ENCODE results near the gene BAHCC1.

Gene BAHCC1

GRCh38 chr17:81398176-81398831, 3.0 kb downstream of the BAHCC1 start:
- DNase-seq (ENCODE audit: low read depth), result peak; percentile 60
- TF ChIP-seq, protein P1, sequence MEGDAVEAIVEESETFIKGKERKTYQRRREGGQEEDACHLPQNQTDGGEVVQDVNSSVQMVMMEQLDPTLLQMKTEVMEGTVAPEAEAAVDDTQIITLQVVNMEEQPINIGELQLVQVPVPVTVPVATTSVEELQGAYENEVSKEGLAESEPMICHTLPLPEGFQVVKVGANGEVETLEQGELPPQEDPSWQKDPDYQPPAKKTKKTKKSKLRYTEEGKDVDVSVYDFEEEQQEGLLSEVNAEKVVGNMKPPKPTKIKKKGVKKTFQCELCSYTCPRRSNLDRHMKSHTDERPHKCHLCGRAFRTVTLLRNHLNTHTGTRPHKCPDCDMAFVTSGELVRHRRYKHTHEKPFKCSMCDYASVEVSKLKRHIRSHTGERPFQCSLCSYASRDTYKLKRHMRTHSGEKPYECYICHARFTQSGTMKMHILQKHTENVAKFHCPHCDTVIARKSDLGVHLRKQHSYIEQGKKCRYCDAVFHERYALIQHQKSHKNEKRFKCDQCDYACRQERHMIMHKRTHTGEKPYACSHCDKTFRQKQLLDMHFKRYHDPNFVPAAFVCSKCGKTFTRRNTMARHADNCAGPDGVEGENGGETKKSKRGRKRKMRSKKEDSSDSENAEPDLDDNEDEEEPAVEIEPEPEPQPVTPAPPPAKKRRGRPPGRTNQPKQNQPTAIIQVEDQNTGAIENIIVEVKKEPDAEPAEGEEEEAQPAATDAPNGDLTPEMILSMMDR (conservative IDR thresholded peaks at IDR 0.05; ENCODE audit: low read depth, low read length), result no peak
- H3K4me3 ChIP-seq (ENCODE audit: low read depth, low read length), result peak overlapping the region; percentile 73

GRCh38 chr17:81398832-81399411, 3.7 kb downstream of the BAHCC1 start:
- TF ChIP-seq, protein P1 (conservative IDR thresholded peaks at IDR 0.05; ENCODE audit: low read depth, low read length), result no peak
- peak; percentile 43 for DNase-seq (ENCODE audit: low read depth)
- H3K4me3 ChIP-seq (ENCODE audit: low read depth, low read length), result peak overlapping the region; percentile 73

- TF ChIP-seq, protein P1 (conservative IDR thresholded peaks at IDR 0.05; ENCODE audit: low read depth, low read length), result no peak
- peak; percentile 38 for DNase-seq (ENCODE audit: low read depth)
- H3K4me3 ChIP-seq (ENCODE audit: low read depth, low read length), result peak overlapping the region; percentile 73
These were observed 4.4 kb downstream of the BAHCC1 start for GRCh38 chr17:81399481-81400153.

GRCh38 chr17:81400154-81400977, 5.1 kb downstream of the BAHCC1 start:
- H3K4me3 ChIP-seq (ENCODE audit: low read depth, low read length), result peak overlapping the region; percentile 73
- TF ChIP-seq, protein P1 (conservative IDR thresholded peaks at IDR 0.05; ENCODE audit: low read depth, low read length), result peak; percentile 4
- peak; percentile 68 for DNase-seq (ENCODE audit: low read depth)

DNA sequence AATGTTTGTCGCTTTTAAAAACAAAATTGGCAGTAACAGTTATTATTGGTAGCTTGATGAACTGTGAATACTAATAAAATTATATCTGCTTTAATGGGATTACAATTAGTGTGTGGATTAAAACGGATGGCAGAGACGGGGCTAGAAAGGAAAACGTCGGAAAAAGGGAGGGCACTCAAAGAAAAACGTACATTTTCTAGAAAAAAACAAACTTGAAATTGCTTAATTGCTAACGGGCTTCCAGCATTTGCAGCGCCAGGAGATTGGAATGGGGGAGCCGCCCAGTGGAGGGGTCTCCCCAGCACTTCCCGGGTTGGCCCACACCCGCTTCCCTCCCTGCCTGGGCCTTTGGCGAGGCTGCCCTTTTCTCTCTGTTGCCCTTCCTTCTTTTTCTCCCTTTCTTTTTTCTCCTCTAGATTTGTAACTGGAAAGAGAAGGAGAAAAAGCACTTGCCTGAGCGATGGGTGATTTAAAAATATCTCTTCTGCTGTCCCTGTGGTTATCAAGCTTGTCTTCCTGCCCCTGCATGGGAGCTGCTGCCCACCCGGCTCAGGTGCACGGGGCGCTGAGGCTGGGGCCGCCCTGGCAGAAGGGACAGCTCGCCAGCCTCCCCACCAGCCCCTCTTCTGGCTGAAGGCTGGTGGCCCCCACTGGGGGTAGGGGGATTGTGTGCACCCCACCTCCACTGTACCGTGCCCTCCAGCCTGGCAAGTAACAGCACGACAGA, 5.9 kb downstream of the BAHCC1 start:
- H3K4me3 ChIP-seq (ENCODE audit: low read depth, low read length), result peak overlapping the region; percentile 73
- DNase-seq (ENCODE audit: low read depth), result no peak
- TF ChIP-seq, protein P1 (conservative IDR thresholded peaks at IDR 0.05; ENCODE audit: low read depth, low read length), result no peak
